Endothelial cell of umbilical vein (primary cell): ENCODE data around the gene MECR.

Experiments
- CTCF ChIP-seq, 2 donors: IDR thresholded peaks; 1 replicate in 1 of 2; 2 replicates in 1 of 2; pipeline ENCODE4 v1.5.1; 2011; ENCODE audit warnings: low read length in 2 of 2, mild to moderate bottlenecking in 2 of 2, moderate library complexity in 2 of 2, control low read depth in 1 of 2, inconsistent platforms in 1 of 2, low read depth in 1 of 2; ENCODE audit not compliant: insufficient read depth in 1 of 2; ENCODE audit errors: extremely low read depth in 1 of 2
- EZH2 ChIP-seq: IDR thresholded peaks from 2 replicates; pipeline ENCODE4 v1.6.1; 2012; ENCODE audit warnings: borderline replicate concordance, low read depth, mild to moderate bottlenecking, moderate library complexity, low read length, inconsistent platforms; ENCODE audit not compliant: severe bottlenecking
- GATA2 ChIP-seq: IDR thresholded peaks from 2 replicates; pipeline ENCODE4 v1.7.0; 2011; ENCODE audit warnings: low read depth, mild to moderate bottlenecking, moderate library complexity, mixed read lengths, low read length; ENCODE audit not compliant: insufficient read length, insufficient read depth
- JUN ChIP-seq: IDR thresholded peaks from 2 replicates; pipeline ENCODE4 v1.6.1; 2011; ENCODE audit warnings: borderline replicate concordance, low read depth; ENCODE audit not compliant: insufficient read length, insufficient read depth
- POLR2A ChIP-seq: IDR thresholded peaks from 2 replicates; pipeline ENCODE4 v1.6.1; 2012; ENCODE audit warnings: low read depth, mild to moderate bottlenecking, control low read depth, low read length
- POLR2AphosphoS5 ChIP-seq: IDR thresholded peaks from 2 replicates; pipeline ENCODE4 v1.6.1; 2012; ENCODE audit warnings: low read depth, mild to moderate bottlenecking, control low read depth, low read length, moderate library complexity; ENCODE audit not compliant: insufficient read depth

- TF ChIP-seq CTCF (IDR thresholded peaks at IDR 0.05; ENCODE audit: extremely low read depth in 1 of 2, insufficient read depth in 1 of 2, low read depth in 1 of 2, low read length in 2 of 2) (no peak), POLR2A (no peak), EZH2 (no peak), GATA2 (no peak), JUN (no peak), POLR2AphosphoS5 (no peak)
Measured at GRCh38 chr1:29200906-29201594, 29.7 kb downstream of the MECR start.
